NCI-H2107 (cell line): ENCODE measurements around the gene ACR.

Experiments used
- DNase-seq: peaks from one replicate; lab custom pipeline; 2025; lab: John Stamatoyannopoulos, UW

The ACR gene

GRCh38 chr22:50702821-50703725 is 34.9 kb upstream of the ACR start:
- no peak for DNase-seq

DNA sequence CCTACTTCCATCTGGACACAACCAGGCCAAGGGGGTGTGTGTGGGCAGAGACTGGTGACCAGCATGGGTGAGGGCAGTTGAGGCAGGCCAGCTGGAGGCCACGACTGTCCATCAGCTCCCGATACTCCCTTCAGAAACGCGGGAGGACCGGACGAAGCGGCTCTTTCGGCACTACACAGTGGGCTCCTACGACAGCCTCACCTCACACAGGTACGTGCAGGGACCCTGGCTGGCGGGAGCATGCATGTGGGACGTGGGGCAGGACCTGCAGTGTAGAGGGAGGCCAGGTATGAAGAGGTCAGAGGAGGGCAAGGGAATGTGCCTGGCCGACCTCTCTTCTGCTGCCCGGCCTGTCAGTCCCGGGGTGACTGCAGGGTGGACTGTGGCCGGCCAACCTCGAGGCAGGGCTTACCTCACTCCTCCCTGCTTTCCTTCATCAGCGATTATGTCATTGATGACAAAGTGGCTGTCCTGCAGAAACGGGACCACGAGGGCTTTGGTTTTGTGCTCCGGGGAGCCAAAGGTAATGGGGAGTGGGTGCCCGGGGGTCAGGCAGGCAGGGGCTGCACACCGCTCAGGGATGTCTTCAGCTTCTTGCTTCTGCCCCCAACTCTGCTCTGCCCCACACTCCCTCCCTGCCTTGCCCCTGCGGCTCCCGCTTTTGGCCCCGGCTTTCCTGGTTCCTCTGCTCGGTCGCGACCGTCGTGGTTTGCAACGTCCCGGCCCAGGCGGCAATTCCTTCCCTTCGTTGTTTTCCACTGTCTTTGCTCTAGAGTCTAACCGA is 34.1 kb upstream of the ACR start:
- no peak for DNase-seq

GRCh38 chr22:50704510-50705218 is 33.3 kb upstream of the ACR start:
- DNase-seq: no peak

DNA sequence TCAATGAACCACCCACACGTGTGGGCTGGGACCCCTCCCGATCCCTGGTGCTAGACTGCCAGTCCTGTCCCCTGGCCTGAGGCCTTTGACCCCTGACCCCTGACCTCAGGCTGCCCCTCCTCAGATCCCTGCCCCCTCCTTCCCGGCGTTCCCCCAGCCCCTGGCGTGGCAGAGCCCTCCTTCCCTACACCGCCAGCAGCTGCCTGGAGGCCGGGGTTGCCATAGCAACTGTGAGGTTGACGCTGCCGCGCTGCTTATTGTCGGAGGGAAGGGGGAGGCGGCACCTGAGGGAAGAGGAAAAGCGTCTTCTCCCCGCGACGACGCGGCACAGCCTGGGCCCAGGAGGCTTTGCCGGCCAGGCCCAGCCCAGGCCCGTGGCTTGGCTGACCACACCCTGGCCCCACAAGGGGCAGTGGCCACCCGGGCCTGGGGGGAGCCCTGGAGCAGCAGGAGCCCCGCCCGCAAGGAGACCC is 32.7 kb upstream of the ACR start:
- DNase-seq: peak; percentile 51

GRCh38 chr22:50705851-50706351 is 32.1 kb upstream of the ACR start:
- no peak for DNase-seq

DNA sequence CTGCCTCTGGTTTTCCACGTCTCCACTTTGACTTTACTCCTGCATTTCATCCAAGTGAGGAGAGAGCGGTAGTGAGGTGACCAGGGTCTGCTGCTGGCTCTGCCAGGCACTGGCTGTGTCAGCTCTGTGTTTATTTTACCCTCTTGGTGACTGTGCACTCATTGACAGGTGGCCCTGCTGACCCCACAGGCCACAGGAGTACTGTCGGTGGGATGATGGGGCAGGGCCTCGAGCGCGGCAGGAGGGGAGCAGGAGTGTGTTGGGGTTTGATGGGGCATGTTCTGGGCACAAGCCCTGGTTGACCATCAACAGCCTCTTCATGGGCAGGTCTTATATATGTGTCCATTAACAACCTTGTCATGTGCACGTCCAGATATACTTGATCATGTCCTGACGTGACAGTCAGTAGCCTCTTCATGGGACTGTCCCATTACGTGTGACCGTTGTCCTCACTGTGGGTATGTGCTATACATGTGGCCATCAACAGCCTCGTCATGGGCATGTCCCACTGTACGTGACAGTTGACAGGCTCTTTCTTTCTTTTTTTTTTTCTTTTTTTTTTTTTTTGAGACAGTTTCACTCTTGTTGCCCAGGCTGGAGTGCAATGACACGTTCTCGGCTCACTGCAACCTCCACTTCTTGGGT is 31.4 kb upstream of the ACR start:
- DNase-seq: no peak

GRCh38 chr22:50708474-50708873 is 29.5 kb upstream of the ACR start:
- no peak for DNase-seq

- DNase-seq: no peak
Observed at GRCh38 chr22:50708996-50709395, 29.0 kb upstream of the ACR start.

GRCh38 chr22:50710221-50710620 is 27.8 kb upstream of the ACR start:
- no peak for DNase-seq

DNA sequence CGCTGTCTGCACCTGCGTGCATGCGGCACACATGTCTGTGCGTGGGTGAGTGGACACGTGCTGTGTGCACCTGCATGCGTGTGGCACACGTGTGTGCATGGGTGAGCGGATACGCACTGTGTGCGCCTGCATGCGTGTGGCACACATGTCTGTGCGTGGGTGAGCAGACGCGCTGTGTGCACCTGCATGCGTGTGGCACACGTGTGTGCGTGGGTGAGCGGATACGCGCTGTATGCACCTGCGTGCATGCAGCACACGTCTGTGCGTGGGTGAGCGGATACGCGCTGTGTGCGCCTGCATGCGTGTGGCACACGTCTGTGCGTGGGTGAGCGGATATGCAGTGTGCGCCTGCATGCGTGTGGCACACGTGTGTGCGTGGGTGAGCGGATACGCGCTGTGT is 27.1 kb upstream of the ACR start:
- DNase-seq: no peak

GRCh38 chr22:50711446-50712340 is 26.3 kb upstream of the ACR start:
- DNase-seq: no peak

GRCh38 chr22:50712341-50713007 is 25.5 kb upstream of the ACR start:
- no peak for DNase-seq

DNA sequence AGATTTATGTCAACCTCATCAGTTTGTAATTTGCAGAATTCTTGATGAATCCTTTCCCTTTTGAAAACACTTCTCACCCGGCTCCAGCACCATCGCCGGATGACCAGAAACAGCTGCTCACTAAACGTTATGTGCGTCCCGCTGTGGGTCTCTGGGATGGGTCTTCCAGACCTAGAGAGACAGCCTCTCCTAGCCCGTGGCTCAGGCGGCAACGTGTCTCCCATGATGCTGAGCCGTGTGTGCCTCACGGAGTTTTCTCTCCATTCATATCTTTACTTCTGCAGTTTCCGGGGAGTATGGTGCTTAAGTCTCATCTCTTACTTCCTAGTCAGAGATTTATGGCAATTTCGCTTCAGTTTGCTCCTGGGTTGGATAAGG is 25.0 kb upstream of the ACR start:
- no peak for DNase-seq

GRCh38 chr22:50713571-50714056 is 24.4 kb upstream of the ACR start:
- DNase-seq: no peak

DNA sequence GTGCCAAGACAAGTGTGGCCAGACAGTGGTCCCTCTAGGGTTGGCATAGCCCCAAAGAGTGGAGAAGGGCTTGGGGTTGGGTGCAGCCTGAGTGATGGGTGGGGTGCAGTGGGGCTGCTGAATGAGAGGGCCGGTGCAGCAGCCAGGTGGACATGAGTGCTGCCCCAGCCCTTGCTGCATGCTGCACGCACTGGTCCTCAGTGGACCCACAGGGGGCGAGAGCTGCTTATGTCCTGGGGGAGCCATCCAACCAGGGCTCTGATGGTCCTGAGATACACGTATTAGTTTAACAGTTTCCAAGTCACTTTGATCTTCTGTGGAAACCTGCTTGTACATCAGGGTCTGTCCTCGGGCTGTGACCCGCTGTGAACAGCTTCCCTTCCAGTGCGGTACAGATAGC is 23.9 kb upstream of the ACR start:
- no peak for DNase-seq

DNA sequence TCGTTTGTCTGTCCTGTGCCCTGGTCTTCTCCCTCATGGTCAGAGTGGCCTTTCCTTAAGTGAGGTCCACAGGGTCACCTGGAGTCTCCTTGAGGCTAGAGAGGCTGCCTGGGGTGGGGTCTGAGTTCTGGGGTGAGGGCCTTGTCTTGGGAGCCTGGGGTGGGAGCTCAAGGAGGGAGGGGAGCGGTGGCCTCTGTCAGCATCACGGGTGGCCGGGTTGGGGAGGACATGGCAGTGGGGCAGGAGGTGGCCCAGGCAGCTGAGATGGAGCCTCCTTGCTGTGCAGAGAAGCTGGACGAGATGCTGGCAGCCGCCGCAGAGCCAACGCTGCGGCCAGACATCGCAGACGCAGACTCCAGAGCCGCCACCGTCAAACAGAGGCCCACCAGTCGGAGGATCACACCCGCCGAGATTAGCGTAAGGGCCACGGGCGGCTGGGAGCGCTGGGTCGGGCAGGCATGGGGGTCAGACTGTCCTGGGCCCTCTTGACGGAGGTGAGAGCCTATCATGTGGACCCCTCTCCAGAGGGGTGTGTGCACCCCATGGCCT is 23.3 kb upstream of the ACR start:
- DNase-seq: no peak

DNA sequence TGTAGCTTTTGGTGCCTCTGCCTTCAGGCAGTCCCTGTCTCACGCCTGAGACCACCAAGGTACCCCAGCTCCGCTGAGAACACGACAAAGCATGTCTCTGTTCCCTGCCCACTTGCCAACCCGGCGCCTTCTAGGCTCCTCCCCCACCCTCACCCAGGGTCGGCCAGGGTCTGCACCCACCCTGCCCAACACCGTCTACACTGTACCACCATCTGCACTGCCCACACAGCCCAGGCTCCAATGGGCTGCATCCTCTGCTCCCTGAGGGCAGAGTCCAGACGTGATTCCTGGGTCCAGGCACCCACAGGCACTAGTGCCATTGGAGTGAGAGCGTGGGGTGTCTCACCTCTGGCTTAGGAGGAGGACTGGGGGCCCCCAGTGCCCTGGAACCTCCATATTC is 22.8 kb upstream of the ACR start:
- DNase-seq: no peak

- DNase-seq: no peak
Observed at GRCh38 chr22:50715776-50716175, 22.2 kb upstream of the ACR start.

GRCh38 chr22:50716290-50717024 is 21.5 kb upstream of the ACR start:
- DNase-seq: no peak
